ENCODE measurements around the gene ATP1B2. TPM values are rescaled to one million over a fixed set of nuclear protein-coding genes. Genes with fewer than 3 reads are reported as not detected.
"Not testable (repeated sequence)": the region's sequence is repeated elsewhere in the genome, so short reads cannot be mapped to it uniquely, and the experiment has no call there.

The ATP1B2 gene
- total RNA-seq, 1 experiment from 2014 or later, result not detected

DNA sequence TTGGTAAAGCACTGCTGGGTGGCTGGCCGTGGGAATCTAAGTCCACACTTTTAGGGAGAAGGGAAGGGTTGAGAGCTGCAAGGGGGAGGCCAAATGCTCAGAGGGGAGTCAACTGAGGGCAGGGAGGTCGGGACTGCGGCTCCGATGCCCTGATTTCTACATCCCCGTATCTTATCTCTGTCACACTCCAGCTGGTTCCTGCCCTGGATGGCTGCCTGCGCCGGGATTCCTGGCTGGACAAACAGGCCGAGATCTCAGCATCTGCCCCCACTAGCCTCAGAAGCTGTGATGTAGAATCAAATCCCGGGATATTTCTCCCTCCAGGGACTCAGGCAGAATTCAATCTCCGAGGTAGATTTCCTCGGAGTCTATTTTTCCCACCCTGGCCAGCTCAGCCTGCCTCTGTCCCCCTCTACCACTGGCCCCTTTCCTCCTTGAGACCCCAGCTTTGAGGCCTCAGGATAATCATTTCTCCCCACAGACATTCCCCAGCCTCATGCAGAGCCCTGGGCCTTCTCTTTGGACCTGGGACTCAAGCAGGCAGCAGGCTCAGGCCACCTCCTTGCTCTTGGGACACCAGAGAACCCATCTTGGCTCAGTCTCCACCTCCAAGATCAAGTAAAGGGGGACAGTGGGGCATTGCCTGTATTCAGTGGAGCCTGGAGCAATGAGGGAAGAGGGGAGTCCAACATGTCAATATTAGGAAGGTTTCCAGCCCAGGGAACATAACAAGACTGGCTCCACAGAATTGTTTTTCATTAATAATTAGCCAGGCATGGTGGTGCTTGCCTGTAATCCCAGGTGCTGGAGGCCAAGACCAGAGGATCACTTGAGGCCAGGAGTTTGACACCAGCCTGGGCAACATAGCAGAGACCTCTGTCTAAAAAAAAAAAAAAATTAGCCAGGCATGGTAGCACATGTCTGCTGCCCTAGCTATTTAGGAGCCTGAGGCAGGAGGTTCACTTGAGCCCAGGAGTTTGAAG is 19.0 kb upstream of the ATP1B2 start:
- DNase-seq (ENCODE audit: low spot score), result no peak
- in situ Hi-C loops (cut with HindIII; ENCODE audit: low sequenced_read_pairs), result no loop called here

DNA sequence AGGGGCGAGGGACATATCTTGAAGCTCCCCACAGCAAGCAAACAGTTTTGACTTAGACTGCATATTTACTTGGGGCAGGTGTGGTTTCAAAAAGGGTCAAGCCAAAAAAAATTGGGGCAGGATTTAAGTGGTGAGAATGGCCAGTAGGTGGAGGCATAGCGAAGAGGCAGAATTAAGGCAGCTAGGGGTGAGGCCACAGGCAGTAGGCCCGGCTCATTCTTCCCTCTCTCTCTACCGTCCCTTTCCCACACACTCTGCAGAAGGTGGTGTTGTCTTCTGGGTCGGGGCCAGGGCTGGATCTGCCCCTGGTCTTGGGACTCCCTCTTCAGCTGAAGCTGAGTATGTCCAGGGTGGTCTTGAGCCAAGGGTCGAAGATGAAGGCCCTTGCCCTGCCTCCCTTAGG is 18.2 kb upstream of the ATP1B2 start:
- peak; percentile 30 for DNase-seq (ENCODE audit: low spot score)
- in situ Hi-C loops (cut with HindIII; ENCODE audit: low sequenced_read_pairs), result no loop called here

DNA sequence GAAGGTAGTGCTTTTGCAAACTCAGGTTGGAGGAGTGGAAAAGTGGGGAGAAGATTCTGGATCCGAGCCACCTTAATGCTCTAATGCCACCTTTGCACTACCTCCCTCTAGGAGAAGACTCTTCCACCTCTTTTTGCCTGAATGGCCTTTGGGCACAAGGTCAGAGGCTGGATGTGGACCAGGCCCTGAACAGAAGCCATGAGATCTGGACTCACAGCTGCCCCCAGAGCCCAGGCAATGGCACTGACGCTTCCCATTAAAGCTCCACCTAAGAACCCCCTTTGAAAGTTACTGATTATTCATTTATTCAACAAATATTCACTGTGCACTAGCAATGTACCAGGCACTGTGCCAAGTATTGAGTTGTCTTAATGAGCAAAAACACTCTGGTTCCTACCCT is 17.6 kb upstream of the ATP1B2 start:
- in situ Hi-C loops (cut with HindIII; ENCODE audit: low sequenced_read_pairs), result no loop called here
- DNase-seq (ENCODE audit: low spot score), result no peak

DNA sequence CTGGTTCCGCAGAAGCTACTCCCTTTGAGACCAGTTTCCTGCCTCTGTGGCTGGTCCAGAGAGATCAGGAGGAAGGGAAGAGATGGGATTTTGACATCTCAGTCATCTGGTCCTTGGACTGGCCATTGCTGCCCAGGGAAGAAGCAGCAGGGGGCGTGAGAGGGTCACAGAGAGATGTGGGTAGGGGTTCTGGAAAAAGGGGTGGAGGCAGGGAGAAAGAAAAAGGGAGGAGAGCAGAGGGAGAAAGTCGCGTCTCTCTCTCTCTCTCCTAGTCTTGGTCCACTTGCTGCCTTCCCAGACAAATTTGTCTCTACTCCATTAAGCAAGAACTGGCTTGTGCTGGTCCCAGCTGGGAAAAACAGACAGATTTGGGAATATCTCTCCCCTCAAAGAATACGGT is 16.3 kb upstream of the ATP1B2 start:
- in situ Hi-C loops (cut with HindIII; ENCODE audit: low sequenced_read_pairs), result no loop called here
- peak; percentile 43 for DNase-seq (ENCODE audit: low spot score)

DNA sequence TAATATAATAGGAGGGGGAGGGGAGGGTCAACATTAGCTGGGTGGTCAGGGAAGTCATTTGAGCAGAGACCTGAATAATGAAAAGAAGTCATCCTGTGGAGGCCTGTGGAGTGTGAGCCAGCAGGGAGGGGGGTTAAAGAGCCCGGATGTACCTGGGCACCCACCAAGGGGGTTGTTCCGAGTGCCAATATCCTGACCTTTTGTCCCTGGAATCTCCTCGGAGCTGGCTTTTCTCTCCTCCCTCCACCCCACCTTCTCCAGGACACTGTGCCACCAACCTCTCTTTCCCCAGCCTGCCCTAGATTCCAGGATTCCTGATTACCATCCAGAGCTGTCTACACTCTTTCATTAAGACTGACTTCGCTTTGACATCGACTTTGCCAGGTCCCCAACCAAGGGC is 14.6 kb upstream of the ATP1B2 start:
- in situ Hi-C loops (cut with HindIII; ENCODE audit: low sequenced_read_pairs), result no loop called here
- no peak for DNase-seq (ENCODE audit: low spot score)

DNA sequence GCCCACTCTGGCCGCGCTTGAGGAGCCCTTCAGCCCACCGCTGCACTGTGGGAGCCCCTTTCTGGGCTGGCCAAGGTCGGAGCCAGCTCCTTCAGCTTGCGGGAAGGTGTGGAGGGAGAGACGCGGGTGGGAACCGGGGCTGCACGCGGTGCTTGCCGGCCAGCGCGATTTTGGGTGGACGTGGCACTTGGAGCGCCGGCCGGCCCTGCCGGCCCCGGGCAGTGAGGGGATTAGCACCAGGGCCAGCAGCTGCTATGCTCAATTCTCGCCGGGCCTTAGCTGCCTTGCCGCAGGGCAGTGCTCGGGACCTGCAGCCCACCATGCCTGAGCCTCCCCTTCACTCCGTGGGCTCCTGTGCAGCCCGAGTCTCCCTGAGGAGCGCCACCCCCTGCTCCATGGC is 9.9 kb upstream of the ATP1B2 start:
- in situ Hi-C loops (cut with HindIII; ENCODE audit: low sequenced_read_pairs), result no loop called here
- DNase-seq (ENCODE audit: low spot score), result no peak

DNA sequence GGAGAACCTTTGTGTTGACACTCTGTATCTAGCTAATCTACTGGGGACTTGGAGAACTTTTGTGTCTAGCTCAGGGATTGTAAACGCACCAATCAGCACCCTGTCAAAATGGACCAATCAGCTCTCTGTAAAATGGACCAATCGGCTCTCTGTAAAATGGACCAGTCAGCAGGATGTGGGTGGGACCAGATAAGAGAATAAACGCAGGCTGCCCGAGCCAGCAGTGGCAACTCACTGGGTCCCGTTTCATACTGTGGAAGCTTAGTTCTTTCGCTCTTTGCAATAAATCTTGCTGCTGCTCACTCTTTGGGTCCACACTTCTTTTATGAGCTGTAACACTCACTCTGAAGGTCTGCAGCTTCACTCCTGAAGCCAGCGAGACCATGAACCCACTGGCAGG is 9.1 kb upstream of the ATP1B2 start:
- in situ Hi-C loops (cut with HindIII; ENCODE audit: low sequenced_read_pairs), result not testable (repeated sequence)

DNA sequence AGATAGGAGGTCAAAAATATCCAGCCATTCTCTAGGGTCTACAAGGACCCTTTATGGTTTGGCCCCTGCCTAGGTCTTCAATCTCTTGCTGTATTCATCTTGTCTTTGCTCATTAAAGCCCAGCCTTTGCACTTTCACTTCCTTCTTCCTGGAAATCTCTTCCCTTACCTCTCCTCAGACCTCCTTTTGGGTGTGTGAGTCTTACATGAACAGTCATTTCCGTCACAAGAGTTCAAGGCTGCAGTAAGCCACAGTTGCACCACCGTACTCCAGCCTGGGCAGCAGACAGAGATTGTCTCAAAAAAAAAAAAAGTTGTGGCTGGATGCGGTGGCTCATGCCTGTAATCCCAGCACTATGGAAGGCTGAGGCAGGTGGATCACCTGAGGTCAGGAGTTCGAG is 6.0 kb upstream of the ATP1B2 start:
- no peak for DNase-seq (ENCODE audit: low spot score)

More for the DNA sequence above, 9.1 kb upstream of the ATP1B2 start:
- not testable (repeated sequence) for DNase-seq (ENCODE audit: low spot score)

DNA sequence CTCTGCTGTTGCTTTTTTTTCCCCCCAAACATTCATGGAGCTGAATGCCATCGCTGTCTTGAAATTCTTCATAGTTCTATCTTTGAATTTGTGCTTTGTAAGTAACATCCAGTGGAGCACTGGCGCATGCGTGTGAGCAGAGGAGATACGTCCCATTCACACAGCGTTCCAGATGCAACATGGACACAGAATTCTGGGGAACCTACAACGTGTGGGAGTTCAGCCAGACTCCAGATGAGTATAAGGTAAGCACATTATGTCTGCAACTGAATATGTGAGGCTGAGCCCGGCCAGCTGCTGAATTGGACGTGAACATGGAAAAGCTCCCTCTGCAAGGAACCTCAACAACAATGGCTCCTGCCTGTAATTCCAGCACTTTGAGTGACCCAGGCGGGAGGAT is 4.3 kb upstream of the ATP1B2 start:
- DNase-seq (ENCODE audit: low spot score), result no peak
- in situ Hi-C loops (cut with HindIII; ENCODE audit: low sequenced_read_pairs), result no loop called here

More for the DNA sequence above, 6.0 kb upstream of the ATP1B2 start:
- in situ Hi-C loops (cut with HindIII; ENCODE audit: low sequenced_read_pairs), result no loop called here

DNA sequence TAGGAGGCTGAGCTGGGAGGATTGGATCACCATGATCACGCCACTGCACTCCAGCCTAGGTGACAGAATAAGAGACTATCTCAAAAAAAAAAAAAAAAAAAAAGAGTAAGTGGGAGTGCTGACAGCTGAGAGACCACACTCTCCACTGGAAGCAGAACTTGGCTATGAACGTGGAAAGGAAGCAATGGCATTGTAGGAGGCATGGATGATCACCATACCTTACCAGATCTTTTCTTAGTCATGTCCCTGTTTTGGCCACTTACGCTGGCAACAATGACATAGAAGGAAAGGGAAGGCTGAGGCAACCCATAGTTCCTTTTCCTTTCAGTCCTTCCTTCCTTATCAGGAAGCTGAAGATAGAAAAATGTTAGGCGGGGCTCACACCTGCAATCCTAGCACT is 3.7 kb upstream of the ATP1B2 start:
- DNase-seq (ENCODE audit: low spot score), result no peak
- in situ Hi-C loops (cut with HindIII; ENCODE audit: low sequenced_read_pairs), result no loop called here

DNA sequence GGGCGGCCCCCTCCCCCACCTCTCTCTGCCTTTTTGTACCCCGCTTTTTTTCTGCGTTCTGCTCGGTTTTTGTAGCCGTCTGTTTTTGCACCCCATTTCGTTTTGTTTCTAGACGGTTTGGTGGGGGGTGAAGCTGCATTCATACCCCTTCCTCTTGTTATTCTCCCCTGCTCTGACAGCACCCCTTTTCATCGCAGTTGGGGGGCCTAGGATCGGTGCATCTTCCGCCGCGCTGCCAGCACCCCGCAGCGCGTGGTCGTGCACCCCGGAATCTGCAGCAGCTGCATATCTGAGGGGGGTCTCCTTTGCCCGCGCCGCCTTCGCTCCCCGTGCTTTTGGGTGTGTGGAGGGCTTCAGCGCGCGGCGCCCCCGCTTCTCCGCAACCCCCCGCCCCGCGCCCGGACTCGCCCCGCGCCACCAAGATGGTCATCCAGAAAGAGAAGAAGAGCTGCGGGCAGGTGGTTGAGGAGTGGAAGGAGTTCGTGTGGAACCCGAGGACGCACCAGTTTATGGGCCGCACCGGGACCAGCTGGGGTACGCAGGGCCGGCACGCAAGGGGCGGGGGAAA is 455 bp downstream of the ATP1B2 start:
- in situ Hi-C loops (cut with HindIII; ENCODE audit: low sequenced_read_pairs), result no loop called here
- no peak for DNase-seq (ENCODE audit: low spot score)

DNA sequence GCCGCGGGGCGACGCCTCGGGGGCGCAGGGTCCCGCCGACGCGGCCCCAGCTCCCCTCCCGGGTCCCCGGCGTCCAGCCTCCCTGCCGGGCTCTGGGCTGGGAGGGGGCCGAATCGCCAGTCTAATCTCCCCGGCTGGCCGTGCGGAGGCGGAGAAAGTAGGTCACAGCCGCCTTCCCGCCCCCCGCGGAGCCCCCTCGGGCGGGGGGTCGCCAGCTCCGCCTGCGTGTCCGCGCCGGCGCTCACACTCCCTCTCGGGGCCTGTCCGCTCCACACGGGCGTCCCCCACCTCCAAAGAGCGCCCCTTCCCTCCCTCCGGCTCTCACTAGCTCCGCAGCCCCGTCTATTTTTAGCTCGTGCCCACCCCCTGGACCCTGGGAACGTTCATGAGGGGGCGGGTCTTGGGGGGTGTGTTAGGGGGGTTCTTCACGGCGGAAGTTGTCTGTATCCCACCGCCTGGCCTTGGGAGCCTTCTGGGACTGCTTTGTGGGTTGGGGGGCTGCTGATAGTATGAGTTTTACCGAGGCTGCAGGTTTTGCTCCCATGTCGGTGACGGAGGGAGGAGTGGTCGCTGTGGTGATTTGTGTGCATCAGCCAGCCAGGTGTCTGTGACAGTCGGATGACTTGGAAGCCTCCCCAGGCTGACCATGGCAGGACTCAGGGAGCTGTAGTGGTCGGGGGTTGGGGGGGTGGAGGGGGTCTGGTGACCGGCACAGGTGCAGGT is 1.1 kb downstream of the ATP1B2 start:
- in situ Hi-C loops (cut with HindIII; ENCODE audit: low sequenced_read_pairs), result no loop called here
- DNase-seq (ENCODE audit: low spot score), result peak; percentile 64

DNA sequence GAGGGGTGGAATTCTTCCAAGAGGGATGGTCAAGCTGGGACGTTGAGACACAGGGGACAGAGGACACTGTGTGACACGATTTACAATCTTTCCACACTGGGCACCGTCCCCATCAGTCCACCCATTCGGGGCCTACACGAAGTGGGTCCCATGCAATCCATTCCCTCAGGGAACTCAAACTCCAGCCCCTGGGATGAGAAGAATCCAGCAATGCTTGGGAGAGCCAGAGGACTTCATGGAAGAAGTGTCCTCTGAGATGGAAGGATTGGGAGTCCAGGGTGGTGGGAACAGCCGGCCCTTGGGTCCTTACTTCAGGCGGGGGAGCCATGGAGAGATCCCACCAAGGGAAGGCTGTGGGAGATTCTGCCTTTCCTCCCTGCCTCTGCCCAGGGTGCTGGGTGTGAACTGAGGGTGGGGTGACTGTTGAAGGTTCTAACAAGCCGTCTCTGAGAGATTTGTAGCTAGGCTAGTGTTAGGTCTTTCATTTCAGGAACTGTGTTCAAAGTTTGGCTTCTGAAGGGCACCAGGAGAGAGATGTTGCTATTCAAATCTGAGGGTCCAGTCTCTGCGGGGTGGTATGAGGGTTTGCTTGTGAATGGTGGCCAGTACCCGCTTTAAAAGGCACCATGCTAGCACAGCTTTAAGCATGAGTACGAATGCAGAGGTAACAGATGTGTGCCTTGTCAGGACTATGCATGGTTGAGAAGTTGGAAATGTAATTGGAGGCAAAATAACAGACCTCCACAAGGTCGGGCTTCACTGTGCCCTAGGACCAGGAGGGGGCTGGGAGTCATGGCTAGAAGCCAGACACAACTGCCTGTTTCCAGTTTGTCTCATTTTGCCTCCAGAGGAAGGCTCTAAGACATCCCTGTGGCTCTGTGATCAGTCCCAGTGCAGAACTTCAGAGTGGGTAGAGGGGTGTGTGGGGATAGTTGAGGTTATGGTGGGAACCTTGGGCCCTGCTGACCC is 1.9 kb downstream of the ATP1B2 start:
- peak; percentile 45 for DNase-seq (ENCODE audit: low spot score)
- in situ Hi-C loops (cut with HindIII; ENCODE audit: low sequenced_read_pairs), result no loop called here

DNA sequence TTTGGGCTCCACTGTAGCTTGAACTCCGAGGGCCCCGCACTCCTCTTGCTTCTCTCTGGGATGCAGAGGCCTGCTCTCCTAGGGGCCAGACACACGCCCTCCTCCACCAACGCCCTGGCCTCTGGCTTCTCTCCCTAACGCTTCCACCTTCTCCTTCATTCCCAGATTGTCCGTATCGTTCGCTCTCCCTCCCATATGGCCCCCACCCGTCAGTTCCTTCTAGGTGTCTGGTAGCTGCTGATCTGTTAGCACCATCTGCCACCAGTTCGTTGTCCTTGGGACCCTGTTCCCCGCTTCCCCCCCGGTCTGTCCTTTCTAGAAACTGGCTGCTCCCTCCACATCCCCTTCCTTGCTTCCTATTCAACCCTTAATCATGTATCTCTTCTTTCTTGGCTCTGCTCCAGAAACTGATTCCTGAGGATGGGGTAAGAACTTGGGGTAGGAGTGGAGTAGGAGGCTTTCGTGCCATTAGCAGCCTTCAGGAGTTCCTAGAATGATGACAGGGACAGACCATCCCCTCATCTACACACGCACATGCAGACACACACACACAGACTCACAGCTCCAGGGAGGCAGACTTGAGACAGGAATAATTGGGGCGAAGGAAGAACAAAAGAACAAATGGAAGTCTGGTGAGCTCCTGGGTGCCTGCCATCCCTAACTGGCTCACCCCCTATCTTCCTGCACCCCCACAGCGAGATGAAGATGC is 4.3 kb downstream of the ATP1B2 start:
- in situ Hi-C loops (cut with HindIII; ENCODE audit: low sequenced_read_pairs), result no loop called here
- DNase-seq (ENCODE audit: low spot score), result peak; percentile 15

DNA sequence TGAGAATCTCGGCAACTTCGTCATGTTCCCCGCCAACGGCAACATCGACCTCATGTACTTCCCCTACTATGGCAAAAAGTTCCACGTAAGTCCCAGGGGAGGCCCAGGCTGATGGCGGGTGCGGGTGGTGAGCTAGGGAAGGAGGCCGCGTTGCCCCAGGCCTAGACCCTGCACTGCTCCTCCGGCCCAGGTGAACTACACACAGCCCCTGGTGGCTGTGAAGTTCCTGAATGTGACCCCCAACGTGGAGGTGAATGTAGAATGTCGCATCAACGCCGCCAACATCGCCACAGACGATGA is 4.8 kb downstream of the ATP1B2 start:
- in situ Hi-C loops (cut with HindIII; ENCODE audit: low sequenced_read_pairs), result no loop called here
- DNase-seq (ENCODE audit: low spot score), result no peak

DNA sequence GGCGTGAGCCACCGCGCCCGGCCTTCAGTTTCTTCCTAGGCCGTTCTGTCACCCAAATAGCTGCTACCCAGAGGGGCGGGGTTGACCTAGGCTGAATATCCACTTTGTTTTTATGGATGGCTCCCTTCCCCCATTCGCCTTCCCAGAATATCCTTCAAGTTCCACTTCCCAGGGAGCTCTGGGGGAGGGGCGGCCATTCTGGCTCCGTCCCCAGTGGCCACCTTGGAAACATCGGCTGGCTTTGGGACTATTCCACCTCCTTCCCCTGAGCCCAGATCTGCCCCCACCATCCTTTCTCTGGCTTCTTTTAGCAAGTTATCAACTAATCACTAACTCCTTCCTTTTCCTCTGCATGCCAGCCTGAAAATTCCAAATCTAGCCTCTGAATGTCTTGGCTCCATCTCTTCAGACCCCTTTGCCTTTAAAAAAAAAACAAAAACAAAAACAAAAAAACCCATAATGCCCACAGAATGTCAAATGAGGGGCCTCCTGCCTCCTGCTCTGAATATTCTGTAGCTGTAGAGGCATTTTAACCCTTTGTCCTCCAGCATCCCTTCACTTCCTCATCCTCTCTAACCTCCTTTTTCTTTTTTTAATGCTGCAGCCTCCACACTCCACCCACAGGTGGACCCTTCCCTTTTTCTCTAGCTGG is 6.4 kb downstream of the ATP1B2 start:
- in situ Hi-C loops (cut with HindIII; ENCODE audit: low sequenced_read_pairs), result no loop called here

DNA sequence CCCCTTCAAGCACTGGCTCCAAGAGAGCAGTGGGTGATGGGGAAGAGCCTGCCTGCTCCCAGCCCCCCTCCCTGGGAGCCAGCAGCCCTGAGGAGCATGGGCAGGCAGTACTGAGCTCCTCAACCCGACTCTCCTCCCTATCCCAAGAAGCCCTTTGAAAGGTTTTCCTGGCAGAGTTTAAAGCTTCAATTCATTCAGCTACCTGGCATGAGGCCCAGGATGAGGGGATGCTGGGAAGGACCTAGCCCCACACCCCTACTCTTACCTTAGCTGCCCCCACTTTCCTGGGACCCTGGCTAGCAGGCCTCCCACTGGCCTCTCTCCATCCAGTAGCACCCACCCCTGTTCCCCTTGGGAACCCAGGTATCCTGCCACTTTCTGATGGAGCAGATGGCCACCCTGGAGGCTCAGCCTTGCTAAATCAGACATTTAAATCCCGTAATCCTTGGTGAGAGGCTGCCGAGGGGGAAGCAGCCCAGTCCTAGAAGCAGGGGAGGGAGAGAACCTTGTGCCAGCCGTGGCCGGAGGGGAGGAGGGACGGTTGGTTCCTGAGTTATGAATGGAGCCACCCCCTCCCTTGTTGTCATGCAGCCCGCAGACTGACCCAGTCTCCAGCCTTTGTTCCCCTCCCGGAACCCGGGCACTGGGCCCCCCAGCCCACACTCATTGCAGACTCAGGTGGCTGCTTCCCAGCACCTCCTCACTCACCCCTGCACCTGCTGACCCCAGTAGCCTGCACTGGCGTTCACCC is 17.1 kb downstream of the ATP1B2 start:
- in situ Hi-C loops (cut with HindIII; ENCODE audit: low sequenced_read_pairs), result no loop called here
- DNase-seq (ENCODE audit: low spot score), result peak; percentile 33

More for the DNA sequence above, 6.4 kb downstream of the ATP1B2 start:
- DNase-seq (ENCODE audit: low spot score), result peak; percentile 66
